Transverse colon (tissue), 4 donors: ENCODE results near the gene ITGA11. TPM values are rescaled to one million over a fixed set of nuclear protein-coding genes. Genes with fewer than 3 reads are reported as not detected.

ENCODE experiments used
- DNase-seq: peaks from one replicate; pipeline ENCODE4 v3.0.0-alpha.2; 2019
- H3K27ac ChIP-seq, 4 donors: fragments of 200-600 bp; sonication (generic); 2 replicates each; pipeline ENCODE4 v1.5.1; 2016 to 2018; ENCODE audit warnings: inconsistent platforms in 4 of 4
- H3K27me3 ChIP-seq: fragments of 200-600 bp; sonication (generic); 2 replicates; pipeline ENCODE4 v1.5.1; 2017; ENCODE audit warnings: inconsistent platforms
- H3K36me3 ChIP-seq, 4 donors: fragments of 200-600 bp; sonication (generic); 2 replicates each; pipeline ENCODE4 v1.5.1; 2017 to 2019; ENCODE audit warnings: inconsistent platforms in 4 of 4
- H3K4me1 ChIP-seq, 4 donors: fragments of 200-600 bp; sonication (generic); 2 replicates each; pipeline ENCODE4 v1.5.1; 2017 to 2020; ENCODE audit warnings: inconsistent platforms in 4 of 4
- H3K4me3 ChIP-seq, 4 donors: fragments of 200-600 bp; sonication (generic); 1 replicate in 1 of 4; 2 replicates in 3 of 4; pipeline versions ENCODE4 v1.5.1 to v1.6.1; 2017 to 2019; ENCODE audit warnings: inconsistent platforms in 4 of 4
- H3K9me3 ChIP-seq, 2 donors: fragments of 200-600 bp; sonication (generic); 2 replicates each; pipeline ENCODE4 v1.5.1; 2017 to 2019; ENCODE audit warnings: inconsistent platforms in 2 of 2
- EP300 ChIP-seq: sonication (generic); formaldehyde crosslinking; IDR thresholded peaks from one replicate; pipeline ENCODE4 v1.6.1; 2017; ENCODE audit warnings: antibody characterized with exemption, low read depth
- POLR2A ChIP-seq: fragments of 450-650 bp; IDR thresholded peaks from one replicate; pipeline ENCODE4 v1.6.1; 2016; ENCODE audit warnings: antibody characterized with exemption, mild to moderate bottlenecking, moderate library complexity
- POLR2AphosphoS5 ChIP-seq, 3 donors: sonication (generic); formaldehyde crosslinking; IDR thresholded peaks; one replicate each; pipeline ENCODE4 v1.6.1; 2016; ENCODE audit warnings: antibody characterized with exemption in 3 of 3
- WGBS, 2 donors: methylation state at CpG; one replicate each; pipeline ENCODE4 v1.1.5; 2018; ENCODE audit warnings: low coverage in 1 of 2; 5-methylcytosine and 5-hydroxymethylcytosine counted together
- in situ Hi-C, 4 donors: fragments of 200-750 bp; cut with MboI; loops; one replicate each; pipeline versions ENCODE4 v1.15.0 to v1.15.1; 2017; ENCODE audit warnings: low sequenced_read_pairs in 3 of 4, low pct_ligation_motif_present in 1 of 4, low pct_unique_long_range_greater_than_20kb in 1 of 4
- intact Hi-C: fragments of 100-400 bp; cut with DNase I; formaldehyde crosslinking; loops from one replicate; pipeline ENCODE4 v1.15.1; 2023; ENCODE audit warnings: low total_unique reads
- total RNA-seq, 4 donors: library from RNA; depleted of rRNA; stranded (reverse); fragments of >200 nt; gene quantifications; one replicate each; pipeline ENCODE4 v1.1.0, GENCODE V29; 2016
- TF ChIP-seq, protein P1 (sequence below), 5 experiments: fragments of 200-600 bp in 3 of 5; fragments of 450-650 bp in 2 of 5; sonication (generic) in 3 of 5; IDR thresholded peaks; 1 replicate in 2 of 5; 2 replicates in 3 of 5; pipeline ENCODE4 v1.5.1; 2016 to 2017; ENCODE audit warnings: antibody characterized with exemption in 5 of 5, inconsistent platforms in 3 of 5, mild to moderate bottlenecking in 2 of 5, moderate library complexity in 1 of 5

ITGA11 gene
- total RNA-seq, 4 donors from 2014 or later, result 0.37 to 3.2 (median 1.1) TPM

DNA sequence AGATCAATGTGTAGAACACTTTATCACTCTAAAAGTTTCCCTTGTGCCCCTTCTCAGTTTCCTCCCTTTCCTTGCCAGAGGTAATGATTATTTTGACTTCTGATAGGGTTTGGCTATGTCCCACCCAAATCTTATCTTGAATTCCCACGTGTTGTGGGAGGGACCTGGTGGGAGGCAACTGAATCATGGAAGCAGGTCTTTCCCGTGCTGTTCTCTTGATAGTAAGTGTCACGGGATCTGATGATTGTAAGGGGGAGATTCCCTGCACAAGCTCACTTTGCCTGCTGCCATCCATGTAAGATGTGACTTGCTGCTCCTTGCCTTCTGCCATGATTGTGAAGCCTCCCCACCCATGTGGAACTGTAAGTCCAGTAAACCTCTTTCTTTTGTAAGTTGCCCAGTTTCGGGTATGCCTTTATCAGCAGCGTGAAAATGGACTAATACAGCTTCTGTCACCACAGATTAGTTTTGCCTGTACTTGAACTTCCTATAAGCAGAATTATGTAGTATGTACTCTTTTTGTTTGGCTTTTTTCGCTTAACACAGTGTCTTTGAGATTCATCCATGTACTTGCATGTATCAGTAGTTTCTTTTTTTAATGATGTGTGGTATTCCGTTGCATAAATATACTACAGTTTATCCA, 147.2 kb downstream of the ITGA11 start:
- no peak overlapping the region for H3K4me3 ChIP-seq
- WGBS, 2 donors, result 86 to 94% methylated on average over 7 of the region's 7 CpGs
- intact Hi-C loops, result no loop called here

DNA sequence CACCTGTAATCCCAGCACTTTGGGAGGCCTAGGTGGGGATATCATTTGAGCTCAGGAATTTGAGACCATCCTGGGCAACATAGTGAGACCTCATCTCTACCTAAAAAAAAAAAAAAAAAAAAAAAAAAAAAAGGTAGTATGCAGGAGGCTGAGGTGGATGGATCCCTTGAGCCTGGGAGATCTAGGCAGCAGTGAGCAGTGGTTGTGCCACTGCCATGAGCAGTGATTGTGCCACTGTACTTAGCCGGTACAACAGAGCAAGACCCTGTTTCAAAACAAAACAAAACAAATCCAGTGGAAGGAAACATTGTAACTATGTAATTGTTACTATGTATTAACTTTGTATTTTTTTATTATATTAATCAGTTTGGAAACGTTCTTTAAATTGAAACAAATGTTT, 148.6 kb downstream of the ITGA11 start:
- in situ Hi-C loops (no loop called here), intact Hi-C loops (no loop called here)
- Histone ChIP-seq H3K27ac (no peak overlapping the region), H3K27me3 (no peaks in the 10 kb centered on the region), H3K9me3 (no peaks in the 10 kb centered on the region), H3K4me3 (no peak overlapping the region), H3K36me3 (peaks cover 0 to 4% (median 0%) of the 10 kb centered on the region in 4 donors), H3K4me1 (peaks cover 11 to 73% (median 48%) of the 10 kb centered on the region in 4 donors)
- 79 to 80% methylated on average over 2 of the region's 2 CpGs for WGBS, 2 donors
- TF ChIP-seq EP300 (no peak), POLR2AphosphoS5 (IDR thresholded peaks at IDR 0.05) (no peak), POLR2A (no peak)
- TF ChIP-seq, protein P1, sequence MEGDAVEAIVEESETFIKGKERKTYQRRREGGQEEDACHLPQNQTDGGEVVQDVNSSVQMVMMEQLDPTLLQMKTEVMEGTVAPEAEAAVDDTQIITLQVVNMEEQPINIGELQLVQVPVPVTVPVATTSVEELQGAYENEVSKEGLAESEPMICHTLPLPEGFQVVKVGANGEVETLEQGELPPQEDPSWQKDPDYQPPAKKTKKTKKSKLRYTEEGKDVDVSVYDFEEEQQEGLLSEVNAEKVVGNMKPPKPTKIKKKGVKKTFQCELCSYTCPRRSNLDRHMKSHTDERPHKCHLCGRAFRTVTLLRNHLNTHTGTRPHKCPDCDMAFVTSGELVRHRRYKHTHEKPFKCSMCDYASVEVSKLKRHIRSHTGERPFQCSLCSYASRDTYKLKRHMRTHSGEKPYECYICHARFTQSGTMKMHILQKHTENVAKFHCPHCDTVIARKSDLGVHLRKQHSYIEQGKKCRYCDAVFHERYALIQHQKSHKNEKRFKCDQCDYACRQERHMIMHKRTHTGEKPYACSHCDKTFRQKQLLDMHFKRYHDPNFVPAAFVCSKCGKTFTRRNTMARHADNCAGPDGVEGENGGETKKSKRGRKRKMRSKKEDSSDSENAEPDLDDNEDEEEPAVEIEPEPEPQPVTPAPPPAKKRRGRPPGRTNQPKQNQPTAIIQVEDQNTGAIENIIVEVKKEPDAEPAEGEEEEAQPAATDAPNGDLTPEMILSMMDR (IDR thresholded peaks at IDR 0.05), result no peak
- no peak for DNase-seq

More for the DNA sequence above, 147.2 kb downstream of the ITGA11 start:
- DNase-seq, result no peak
- no peaks in the 10 kb centered on the region for H3K9me3 ChIP-seq
- in situ Hi-C loops, result no loop called here
- H3K4me1 ChIP-seq, result peaks cover 11 to 68% (median 40%) of the 10 kb centered on the region in 4 donors
- peaks cover 0 to 4% (median 1%) of the 10 kb centered on the region in 4 donors for H3K36me3 ChIP-seq
- H3K27me3 ChIP-seq, result no peaks in the 10 kb centered on the region
- TF ChIP-seq POLR2AphosphoS5 (IDR thresholded peaks at IDR 0.05) (no peak), POLR2A (no peak), EP300 (no peak)
- TF ChIP-seq, protein P1 (IDR thresholded peaks at IDR 0.05), result no peak
- H3K27ac ChIP-seq, result no peak overlapping the region

DNA sequence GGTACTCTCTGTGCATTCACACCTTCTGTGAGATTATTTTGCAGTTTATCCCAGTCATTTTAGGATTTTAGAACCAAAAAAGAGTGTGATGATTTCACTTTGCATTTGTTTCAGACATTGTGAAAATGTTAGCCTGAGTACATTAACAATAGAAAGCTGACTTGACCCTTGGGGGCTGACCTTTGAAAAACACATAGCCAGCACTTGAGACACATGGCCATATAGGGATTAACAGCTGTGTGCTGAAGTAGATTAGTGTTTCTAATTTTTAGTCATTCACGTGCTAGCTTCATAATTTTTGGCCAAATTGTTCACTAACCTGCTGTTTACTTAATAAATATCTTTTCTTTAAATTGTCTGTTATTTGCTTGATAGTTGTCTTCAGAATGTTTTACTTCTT, 151.0 kb downstream of the ITGA11 start:
- intact Hi-C loops, result no loop called here
- Histone ChIP-seq H3K4me1 (peaks cover 15 to 65% (median 50%) of the 10 kb centered on the region in 4 donors), H3K36me3 (peaks cover 0 to 4% (median 0%) of the 10 kb centered on the region in 4 donors), H3K27ac (peak overlapping the region; percentile 97 to 99 (median 98)), H3K9me3 (no peaks in the 10 kb centered on the region), H3K4me3 (peak overlapping the region in 2 of 4 donors; percentile 67 to 89), H3K27me3 (no peaks in the 10 kb centered on the region)
- DNase-seq, result no peak
- TF ChIP-seq POLR2A (no peak), EP300 (no peak), POLR2AphosphoS5 (IDR thresholded peaks at IDR 0.05) (no peak)
- TF ChIP-seq, protein P1 (IDR thresholded peaks at IDR 0.05), result no peak
- in situ Hi-C loops, result no loop called here
- WGBS, 2 donors, result 21 to 27% methylated on average over 1 of the region's 1 CpG

DNA sequence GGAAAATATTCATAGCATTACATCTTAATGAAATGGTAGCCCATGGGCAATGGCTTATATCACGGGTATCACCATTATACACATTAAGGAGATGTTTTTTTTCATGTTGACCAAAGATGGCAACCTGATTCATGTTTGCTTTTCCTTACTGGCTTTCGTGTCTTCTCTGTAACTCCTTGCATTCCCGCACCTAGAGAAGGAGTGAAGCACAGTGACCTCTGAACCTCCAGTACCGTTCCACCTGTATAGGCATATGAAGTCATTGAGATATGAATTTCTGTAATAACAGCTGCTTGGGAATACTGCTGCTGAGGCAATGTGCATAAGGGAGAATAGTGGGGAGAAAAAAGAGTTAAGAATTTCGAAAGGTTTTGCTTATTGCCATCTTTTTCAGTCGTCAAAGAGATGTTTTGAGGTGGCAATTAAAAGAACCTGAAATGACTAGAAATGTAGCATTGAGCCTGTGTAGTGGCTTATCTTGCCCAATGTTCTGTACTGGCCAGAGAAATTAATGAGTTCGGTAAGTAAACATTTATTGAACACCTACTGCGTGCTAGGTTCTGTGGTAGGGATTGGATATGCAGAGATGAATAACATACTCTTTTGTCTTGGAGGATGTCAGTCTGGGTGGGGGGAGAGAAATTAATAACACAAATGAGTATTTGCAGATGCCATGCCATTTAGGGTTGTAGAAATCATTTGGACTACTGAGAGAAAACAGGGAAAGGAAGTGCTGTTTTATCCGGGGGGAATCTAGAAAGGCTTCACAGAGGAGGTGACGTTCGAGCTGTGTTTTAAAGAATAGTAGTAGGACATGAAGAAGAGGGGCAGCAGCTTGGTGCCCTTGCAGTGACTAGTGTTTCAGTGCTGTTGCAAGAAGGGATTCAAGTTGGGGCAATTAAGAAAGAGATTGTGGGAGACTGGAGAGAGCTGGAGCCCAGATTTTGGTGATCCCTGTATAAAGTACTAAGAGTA, 151.9 kb downstream of the ITGA11 start:
- in situ Hi-C loops, result no loop called here
- H3K36me3 ChIP-seq, result peaks cover 0 to 4% (median 0%) of the 10 kb centered on the region in 4 donors
- no peak for DNase-seq
- no peak for TF ChIP-seq POLR2A
- TF ChIP-seq POLR2AphosphoS5 (IDR thresholded peaks at IDR 0.05), result no peak
- TF ChIP-seq, protein P1 (IDR thresholded peaks at IDR 0.05), result no peak
- no peak for TF ChIP-seq EP300
- H3K4me3 ChIP-seq, result peak overlapping the region; percentile 4 to 89 (median 60)
- peak overlapping the region; percentile 97 to 99 (median 98) for H3K27ac ChIP-seq
- no peaks in the 10 kb centered on the region for H3K9me3 ChIP-seq
- peaks cover 17 to 58% (median 45%) of the 10 kb centered on the region in 4 donors for H3K4me1 ChIP-seq
- WGBS, 2 donors, result 31 to 33% methylated on average over 10 to 11 of the region's 11 CpGs
- intact Hi-C loops, result no loop called here
- no peaks in the 10 kb centered on the region for H3K27me3 ChIP-seq
